Liver (tissue), 9 donors: ENCODE data around the gene RNF144A. TPM values are rescaled to one million over a fixed set of nuclear protein-coding genes. Genes with fewer than 3 reads are reported as not detected.
A peak's percentile ranks its signal among the peaks of the same experiment; 100 is the strongest.

ENCODE experiments used
- DNase-seq: peaks from one replicate; pipeline ENCODE4 v3.0.0-alpha.2; 2017; ENCODE audit warnings: low spot score
- H3K27ac ChIP-seq, 2 donors: one replicate each; pipeline ENCODE4 v1.7.0; 2013; ENCODE audit warnings: inconsistent platforms in 2 of 2, low read length in 2 of 2, control low read depth in 1 of 2, low read depth in 1 of 2, mild to moderate bottlenecking in 1 of 2
- H3K27me3 ChIP-seq, 4 donors: one replicate each; pipeline versions ENCODE4 v1.6.1 to v1.7.0; 2013; ENCODE audit warnings: low read length in 3 of 4, inconsistent platforms in 1 of 4, mild to moderate bottlenecking in 1 of 4, moderate library complexity in 1 of 4; ENCODE audit not compliant: control insufficient read depth in 4 of 4, insufficient read depth in 4 of 4
- H3K36me3 ChIP-seq, 4 donors: one replicate each; pipeline versions ENCODE4 v1.6.1 to v1.7.0; 2013; ENCODE audit warnings: low read length in 3 of 4, mild to moderate bottlenecking in 3 of 4, low read depth in 1 of 4, moderate library complexity in 1 of 4; ENCODE audit not compliant: control insufficient read depth in 4 of 4, insufficient read depth in 3 of 4
- H3K4me1 ChIP-seq, 4 donors: one replicate each; pipeline versions ENCODE4 v1.6.1 to v1.7.0; 2013; ENCODE audit warnings: low read length in 3 of 4, mild to moderate bottlenecking in 3 of 4, moderate library complexity in 1 of 4; ENCODE audit not compliant: control insufficient read depth in 4 of 4, insufficient read depth in 4 of 4
- H3K4me3 ChIP-seq, 3 donors: one replicate each; pipeline versions ENCODE4 v1.6.1 to v1.7.0; 2013; ENCODE audit warnings: low read length in 3 of 3, control low read depth in 1 of 3, low read depth in 1 of 3, mild to moderate bottlenecking in 1 of 3
- H3K9ac ChIP-seq, 2 donors: one replicate each; pipeline ENCODE4 v1.7.0; 2013; ENCODE audit warnings: low read length in 2 of 2, mild to moderate bottlenecking in 2 of 2, moderate library complexity in 2 of 2, control low read depth in 1 of 2, low read depth in 1 of 2
- H3K9me3 ChIP-seq, 4 donors: one replicate each; pipeline versions ENCODE4 v1.6.1 to v1.7.0; 2013; ENCODE audit warnings: low read length in 3 of 4; ENCODE audit not compliant: control insufficient read depth in 4 of 4
- FOXA1 ChIP-seq: IDR thresholded peaks from 2 replicates; pipeline ENCODE4 v1.6.1; 2016; ENCODE audit warnings: antibody characterized with exemption
- FOXA2 ChIP-seq: IDR thresholded peaks from 2 replicates; pipeline ENCODE4 v1.6.1; 2016; ENCODE audit warnings: antibody characterized with exemption
- GABPA ChIP-seq, 2 donors: IDR thresholded peaks in 1 of 2; conservative IDR thresholded peaks in 1 of 2; 2 replicates each; pipeline ENCODE4 v1.6.1; 2016; ENCODE audit warnings: antibody characterized with exemption in 2 of 2, mild to moderate bottlenecking in 1 of 2, moderate library complexity in 1 of 2
- HNF4A ChIP-seq, 2 donors: conservative IDR thresholded peaks; 2 replicates each; pipeline ENCODE4 v1.6.1; 2016; ENCODE audit warnings: antibody characterized with exemption in 2 of 2, mild to moderate bottlenecking in 2 of 2
- JUND ChIP-seq, 2 donors: IDR thresholded peaks; 2 replicates each; pipeline ENCODE4 v1.6.1; 2016; ENCODE audit warnings: antibody characterized with exemption in 2 of 2
- NR2F2 ChIP-seq: IDR thresholded peaks from 2 replicates; pipeline ENCODE4 v1.6.1; 2016; ENCODE audit warnings: antibody characterized with exemption
- RAD21 ChIP-seq, 2 donors: IDR thresholded peaks; 2 replicates each; pipeline ENCODE4 v1.6.1; 2016; ENCODE audit warnings: antibody characterized with exemption in 2 of 2, mild to moderate bottlenecking in 2 of 2
- SP1 ChIP-seq: IDR thresholded peaks from 2 replicates; pipeline ENCODE4 v1.6.1; 2018; ENCODE audit warnings: antibody characterized with exemption, mild to moderate bottlenecking
- TAF1 ChIP-seq: conservative IDR thresholded peaks from 2 replicates; pipeline ENCODE4 v1.6.1; 2016; ENCODE audit warnings: antibody characterized with exemption, mild to moderate bottlenecking
- YY1 ChIP-seq: IDR thresholded peaks from 2 replicates; pipeline ENCODE4 v1.6.1; 2016; ENCODE audit warnings: antibody characterized with exemption, mild to moderate bottlenecking
- WGBS: extraction: QIAGEN DNeasy Blood & Tissue Kit; methylation state at CpG from one replicate; pipeline ENCODE4 v1.1.7; 2013; 5-methylcytosine and 5-hydroxymethylcytosine counted together
- polyA plus RNA-seq, 2 donors: library from polyadenylated mRNA; stranded (reverse) in 1 of 2; unstranded in 1 of 2; fragments of 200-250 nt in 1 of 2; fragments of >200 nt in 1 of 2; fragmentation: Nextera tagmentation in 1 of 2; extraction: Ambion mirVana in 1 of 2; gene quantifications; one replicate each; pipeline versions ENCODE4 v1.2.1 to v1.2.3, GENCODE V29; 2013 to 2015
- total RNA-seq, 2 donors: library from RNA; depleted of rRNA; stranded (reverse); fragments of >200 nt; gene quantifications; one replicate each; pipeline ENCODE4 v1.2.3, GENCODE V29; 2014
- TF ChIP-seq, protein P1 (sequence below): fragments of 150-350 bp; IDR thresholded peaks from 2 replicates; pipeline ENCODE4 v1.5.1; 2017; ENCODE audit warnings: improper control_type of control experiment, low read depth, low read length; ENCODE audit not compliant: missing input control
- TF ChIP-seq, protein P2 (sequence below): IDR thresholded peaks from 2 replicates; pipeline ENCODE4 v1.6.1; 2016; ENCODE audit warnings: antibody characterized with exemption
- TF ChIP-seq, protein P3 (sequence below): IDR thresholded peaks from 2 replicates; pipeline ENCODE4 v1.6.1; 2016; ENCODE audit warnings: antibody characterized with exemption, mild to moderate bottlenecking
- donor health status: healthy.
- donor health status: healthy.
- donor health status: healthy.
- donor health status: healthy.
- donor health status: healthy.

RNF144A gene
- total and polyA plus RNA-seq, 4 donors, result 1.0 to 10.4 (median 2.3) TPM

DNA sequence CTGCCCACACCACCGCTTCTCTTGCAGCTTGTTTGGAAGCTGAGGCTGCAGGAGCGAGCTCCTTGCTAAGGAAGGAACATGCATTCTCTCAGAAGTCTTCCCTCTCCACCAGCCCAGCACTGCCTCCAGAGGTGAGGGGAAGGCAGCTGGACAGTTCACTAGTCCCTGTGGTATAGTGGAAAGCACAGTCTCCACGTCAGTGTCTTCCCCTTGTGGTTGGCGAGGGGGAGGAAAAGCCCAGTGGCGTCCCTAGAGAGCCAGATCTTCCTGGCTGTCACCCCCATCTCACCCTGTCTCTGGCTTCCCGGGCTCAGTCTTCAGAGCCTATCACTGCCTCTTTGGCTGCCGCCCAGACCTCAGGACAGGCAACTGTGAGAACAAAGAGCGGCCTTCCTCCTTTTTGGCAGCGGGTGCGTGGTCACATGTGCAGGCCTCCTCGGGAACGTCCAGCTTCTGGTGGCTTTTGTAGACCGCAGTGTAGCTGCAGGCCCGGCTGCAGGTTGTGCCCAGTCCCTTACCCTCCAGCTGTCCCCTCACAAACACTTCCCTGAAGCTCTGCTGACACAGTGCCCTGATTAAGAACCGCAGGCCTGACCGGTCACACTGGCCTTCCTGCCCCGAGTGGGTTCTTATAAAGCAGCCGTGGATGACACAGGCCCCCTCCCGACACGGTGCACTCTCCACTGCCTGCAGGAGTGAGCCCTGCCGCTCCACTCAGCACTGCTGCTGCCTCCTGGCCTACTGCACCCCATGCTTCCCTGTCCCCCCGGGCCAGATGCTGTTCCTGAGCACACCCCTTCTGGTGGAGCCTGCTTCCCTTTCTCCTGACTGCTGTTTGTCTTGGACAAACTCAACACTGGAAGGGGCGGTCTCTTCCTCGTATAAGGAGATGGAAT is 90.9 kb downstream of the RNF144A start:
- H3K36me3 ChIP-seq, result no peaks in the 10 kb centered on the region
- H3K27me3 ChIP-seq, result no peaks in the 10 kb centered on the region
- no peaks in the 10 kb centered on the region for H3K9me3 ChIP-seq
- H3K4me1 ChIP-seq, result peaks cover 0 to 5% (median 1%) of the 10 kb centered on the region in 4 donors
- no peak overlapping the region for H3K9ac ChIP-seq
- no peak for TF ChIP-seq FOXA2
- no peak for TF ChIP-seq YY1
- no peak for TF ChIP-seq FOXA1
- peak; percentile 32 for TF ChIP-seq NR2F2
- TF ChIP-seq, protein P1, sequence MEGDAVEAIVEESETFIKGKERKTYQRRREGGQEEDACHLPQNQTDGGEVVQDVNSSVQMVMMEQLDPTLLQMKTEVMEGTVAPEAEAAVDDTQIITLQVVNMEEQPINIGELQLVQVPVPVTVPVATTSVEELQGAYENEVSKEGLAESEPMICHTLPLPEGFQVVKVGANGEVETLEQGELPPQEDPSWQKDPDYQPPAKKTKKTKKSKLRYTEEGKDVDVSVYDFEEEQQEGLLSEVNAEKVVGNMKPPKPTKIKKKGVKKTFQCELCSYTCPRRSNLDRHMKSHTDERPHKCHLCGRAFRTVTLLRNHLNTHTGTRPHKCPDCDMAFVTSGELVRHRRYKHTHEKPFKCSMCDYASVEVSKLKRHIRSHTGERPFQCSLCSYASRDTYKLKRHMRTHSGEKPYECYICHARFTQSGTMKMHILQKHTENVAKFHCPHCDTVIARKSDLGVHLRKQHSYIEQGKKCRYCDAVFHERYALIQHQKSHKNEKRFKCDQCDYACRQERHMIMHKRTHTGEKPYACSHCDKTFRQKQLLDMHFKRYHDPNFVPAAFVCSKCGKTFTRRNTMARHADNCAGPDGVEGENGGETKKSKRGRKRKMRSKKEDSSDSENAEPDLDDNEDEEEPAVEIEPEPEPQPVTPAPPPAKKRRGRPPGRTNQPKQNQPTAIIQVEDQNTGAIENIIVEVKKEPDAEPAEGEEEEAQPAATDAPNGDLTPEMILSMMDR, result peak; percentile 7
- TF ChIP-seq, protein P2, sequence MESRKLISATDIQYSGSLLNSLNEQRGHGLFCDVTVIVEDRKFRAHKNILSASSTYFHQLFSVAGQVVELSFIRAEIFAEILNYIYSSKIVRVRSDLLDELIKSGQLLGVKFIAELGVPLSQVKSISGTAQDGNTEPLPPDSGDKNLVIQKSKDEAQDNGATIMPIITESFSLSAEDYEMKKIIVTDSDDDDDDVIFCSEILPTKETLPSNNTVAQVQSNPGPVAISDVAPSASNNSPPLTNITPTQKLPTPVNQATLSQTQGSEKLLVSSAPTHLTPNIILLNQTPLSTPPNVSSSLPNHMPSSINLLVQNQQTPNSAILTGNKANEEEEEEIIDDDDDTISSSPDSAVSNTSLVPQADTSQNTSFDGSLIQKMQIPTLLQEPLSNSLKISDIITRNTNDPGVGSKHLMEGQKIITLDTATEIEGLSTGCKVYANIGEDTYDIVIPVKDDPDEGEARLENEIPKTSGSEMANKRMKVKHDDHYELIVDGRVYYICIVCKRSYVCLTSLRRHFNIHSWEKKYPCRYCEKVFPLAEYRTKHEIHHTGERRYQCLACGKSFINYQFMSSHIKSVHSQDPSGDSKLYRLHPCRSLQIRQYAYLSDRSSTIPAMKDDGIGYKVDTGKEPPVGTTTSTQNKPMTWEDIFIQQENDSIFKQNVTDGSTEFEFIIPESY, result no peak
- peak; percentile 24 to 53 for TF ChIP-seq RAD21 (IDR thresholded peaks at IDR 0.05)
- WGBS, result 65% methylated on average over 24 of the region's 24 CpGs
- no peak for DNase-seq
- H3K4me3 ChIP-seq, result no peak overlapping the region
- H3K27ac ChIP-seq, result peak overlapping the region in 1 of 2 donors; percentile 7

DNA sequence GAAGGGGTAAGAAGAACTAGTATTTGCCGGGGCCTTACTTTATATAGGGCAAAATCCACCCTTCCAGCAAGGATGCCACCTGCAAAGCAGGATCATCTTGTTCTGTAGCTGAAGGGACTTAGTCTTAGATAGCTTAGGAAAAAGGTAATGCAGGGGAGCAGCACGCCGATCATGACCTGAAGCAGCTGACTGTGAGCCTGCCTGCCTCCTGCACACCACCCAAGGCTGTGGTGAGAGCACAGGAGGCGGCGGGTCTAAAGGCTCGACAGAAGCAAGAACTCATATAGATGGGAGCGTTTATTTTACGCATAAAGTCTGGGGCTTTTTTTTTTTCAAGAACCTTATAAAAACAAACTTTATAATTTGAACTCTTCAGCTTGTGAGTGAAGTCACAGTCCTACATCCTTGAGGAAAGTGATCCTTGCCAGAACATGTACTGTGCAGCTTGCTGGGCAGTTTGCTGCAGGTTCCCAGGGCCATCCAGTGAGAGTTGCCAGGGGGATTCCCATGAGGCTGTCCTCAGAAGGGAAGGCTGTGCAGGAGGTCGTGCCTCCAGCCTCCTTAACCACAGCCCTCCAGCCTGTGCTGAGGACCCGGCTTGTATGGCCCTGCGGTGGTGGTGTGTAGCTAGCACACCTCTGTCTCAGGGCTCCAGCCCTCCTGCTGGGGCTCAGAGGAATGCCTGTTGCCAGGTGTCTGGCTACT is 92.1 kb downstream of the RNF144A start:
- no peak overlapping the region for H3K27ac ChIP-seq
- H3K9ac ChIP-seq, result no peak overlapping the region
- TF ChIP-seq, protein P1, result no peak
- no peak for TF ChIP-seq FOXA1
- no peak for TF ChIP-seq FOXA2
- no peak for TF ChIP-seq HNF4A (conservative IDR thresholded peaks at IDR 0.05)
- TF ChIP-seq RAD21 (IDR thresholded peaks at IDR 0.05), result no peak
- TF ChIP-seq SP1, result no peak
- no peak for TF ChIP-seq NR2F2
- no peak for TF ChIP-seq GABPA (IDR thresholded peaks at IDR 0.05 in 1 of 2, conservative IDR thresholded peaks at IDR 0.05 in 1 of 2)
- no peak for TF ChIP-seq TAF1
- TF ChIP-seq, protein P3, sequence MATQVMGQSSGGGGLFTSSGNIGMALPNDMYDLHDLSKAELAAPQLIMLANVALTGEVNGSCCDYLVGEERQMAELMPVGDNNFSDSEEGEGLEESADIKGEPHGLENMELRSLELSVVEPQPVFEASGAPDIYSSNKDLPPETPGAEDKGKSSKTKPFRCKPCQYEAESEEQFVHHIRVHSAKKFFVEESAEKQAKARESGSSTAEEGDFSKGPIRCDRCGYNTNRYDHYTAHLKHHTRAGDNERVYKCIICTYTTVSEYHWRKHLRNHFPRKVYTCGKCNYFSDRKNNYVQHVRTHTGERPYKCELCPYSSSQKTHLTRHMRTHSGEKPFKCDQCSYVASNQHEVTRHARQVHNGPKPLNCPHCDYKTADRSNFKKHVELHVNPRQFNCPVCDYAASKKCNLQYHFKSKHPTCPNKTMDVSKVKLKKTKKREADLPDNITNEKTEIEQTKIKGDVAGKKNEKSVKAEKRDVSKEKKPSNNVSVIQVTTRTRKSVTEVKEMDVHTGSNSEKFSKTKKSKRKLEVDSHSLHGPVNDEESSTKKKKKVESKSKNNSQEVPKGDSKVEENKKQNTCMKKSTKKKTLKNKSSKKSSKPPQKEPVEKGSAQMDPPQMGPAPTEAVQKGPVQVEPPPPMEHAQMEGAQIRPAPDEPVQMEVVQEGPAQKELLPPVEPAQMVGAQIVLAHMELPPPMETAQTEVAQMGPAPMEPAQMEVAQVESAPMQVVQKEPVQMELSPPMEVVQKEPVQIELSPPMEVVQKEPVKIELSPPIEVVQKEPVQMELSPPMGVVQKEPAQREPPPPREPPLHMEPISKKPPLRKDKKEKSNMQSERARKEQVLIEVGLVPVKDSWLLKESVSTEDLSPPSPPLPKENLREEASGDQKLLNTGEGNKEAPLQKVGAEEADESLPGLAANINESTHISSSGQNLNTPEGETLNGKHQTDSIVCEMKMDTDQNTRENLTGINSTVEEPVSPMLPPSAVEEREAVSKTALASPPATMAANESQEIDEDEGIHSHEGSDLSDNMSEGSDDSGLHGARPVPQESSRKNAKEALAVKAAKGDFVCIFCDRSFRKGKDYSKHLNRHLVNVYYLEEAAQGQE, result no peak
- TF ChIP-seq YY1, result no peak
- TF ChIP-seq, protein P2, result no peak
- TF ChIP-seq JUND (IDR thresholded peaks at IDR 0.05), result no peak
- H3K9me3 ChIP-seq, result no peaks in the 10 kb centered on the region
- DNase-seq, result no peak
- peaks cover 0 to 5% (median 1%) of the 10 kb centered on the region in 4 donors for H3K4me1 ChIP-seq
- WGBS, result 91% methylated on average over 11 of the region's 11 CpGs
- H3K27me3 ChIP-seq, result no peaks in the 10 kb centered on the region
- no peaks in the 10 kb centered on the region for H3K36me3 ChIP-seq
- no peak overlapping the region for H3K4me3 ChIP-seq
